ENCODE measurements around the gene CAPN3. TPM values are rescaled to one million over a fixed set of nuclear protein-coding genes. Genes with fewer than 3 reads are reported as not detected.

Gene CAPN3
- total RNA-seq, 1 donor, result 3.0 TPM

DNA sequence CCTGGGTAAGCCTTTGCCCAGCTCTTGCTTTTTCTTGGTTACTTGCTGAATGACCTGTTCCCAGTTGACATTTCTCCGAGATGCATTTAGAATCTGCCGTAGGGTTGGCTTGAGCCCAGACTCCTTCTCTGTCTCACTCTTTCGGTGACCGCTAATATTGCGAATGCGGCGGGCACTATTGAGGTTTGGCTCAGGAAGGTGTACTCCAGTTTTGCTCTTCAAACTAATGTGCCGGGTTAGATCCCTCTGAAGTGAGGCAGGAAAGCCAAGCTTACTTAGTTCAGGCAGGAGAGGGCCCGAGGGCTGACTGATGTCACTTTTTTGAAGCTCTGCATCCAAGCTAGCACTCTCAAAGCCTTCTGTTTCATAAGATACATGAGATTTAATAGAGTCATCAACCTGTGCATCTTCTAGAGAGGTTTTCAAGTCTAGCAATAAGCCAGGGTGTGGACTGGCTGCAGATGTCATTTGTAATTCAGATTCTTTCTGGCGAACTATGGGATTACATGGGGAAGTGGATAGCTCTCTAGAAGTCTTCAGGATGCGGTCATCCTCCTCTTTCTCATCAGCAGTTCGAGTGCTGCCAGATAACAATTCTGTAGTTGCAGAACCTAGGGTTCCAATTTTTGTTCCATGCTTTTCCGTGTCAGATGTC lies 90.6 kb downstream of the CAPN3 start:
- DNase-seq (ENCODE audit: low read depth in 2 of 3, low spot score in 2 of 3), result no peak

DNA sequence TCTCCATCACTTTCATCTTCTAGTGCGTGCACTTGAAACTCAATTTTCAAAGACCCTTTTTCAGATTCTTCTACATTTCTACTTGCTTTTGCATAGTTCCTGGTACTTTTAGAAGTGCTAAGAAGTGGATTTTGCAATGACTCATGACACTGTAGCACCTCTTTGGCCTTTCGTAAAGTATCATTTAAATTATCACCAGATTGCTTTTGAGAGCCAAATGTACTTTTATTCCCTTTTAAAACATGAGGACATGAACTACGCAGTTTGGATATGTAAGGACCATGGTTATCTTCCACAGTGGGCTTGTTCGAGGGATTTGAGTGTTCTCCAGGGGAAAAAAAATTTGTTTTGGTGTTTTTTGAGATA lies 91.1 kb downstream of the CAPN3 start:
- DNase-seq (ENCODE audit: low read depth in 2 of 3, low spot score in 2 of 3), result no peak

DNA sequence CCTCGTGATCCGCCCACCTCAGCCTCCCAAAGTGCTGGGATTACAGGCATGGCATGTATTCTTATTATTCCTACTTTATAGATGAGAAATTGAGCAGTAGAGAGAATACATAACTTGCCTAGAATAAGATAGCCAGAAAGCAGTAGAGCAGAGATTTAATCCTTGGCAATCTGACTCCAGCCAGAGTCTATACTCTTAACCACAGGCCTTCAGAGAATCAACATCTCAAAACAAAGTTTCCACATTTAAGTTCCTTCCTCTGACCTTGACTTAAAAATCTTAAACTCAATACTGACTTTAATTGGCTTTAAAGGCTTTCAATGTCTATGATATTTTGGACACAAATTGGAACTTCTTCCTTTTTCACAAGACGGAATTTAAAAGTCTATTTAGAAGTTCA lies 94.5 kb downstream of the CAPN3 start:
- no peak for DNase-seq (ENCODE audit: low read depth in 2 of 3, low spot score in 2 of 3)

DNA sequence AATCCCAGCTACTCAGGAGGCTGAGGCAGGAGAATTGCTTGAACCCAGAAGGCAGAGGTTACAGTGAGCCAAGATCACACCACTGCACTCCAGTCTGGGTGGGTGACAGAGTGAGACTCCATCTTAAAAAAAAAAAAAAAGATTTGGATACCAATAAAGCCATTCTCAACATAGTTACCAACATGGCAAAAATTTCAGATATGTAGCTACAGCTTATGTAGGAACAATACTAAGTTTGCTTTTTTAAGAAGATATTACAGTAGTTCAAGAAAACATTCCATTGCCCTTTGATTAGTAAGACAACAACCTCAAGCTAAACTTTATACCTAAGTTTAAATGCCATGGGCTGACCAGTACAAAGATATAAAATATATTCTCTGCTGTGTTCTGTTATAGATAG lies 97.2 kb downstream of the CAPN3 start:
- no peak for DNase-seq (ENCODE audit: low read depth in 2 of 3, low spot score in 2 of 3)

DNA sequence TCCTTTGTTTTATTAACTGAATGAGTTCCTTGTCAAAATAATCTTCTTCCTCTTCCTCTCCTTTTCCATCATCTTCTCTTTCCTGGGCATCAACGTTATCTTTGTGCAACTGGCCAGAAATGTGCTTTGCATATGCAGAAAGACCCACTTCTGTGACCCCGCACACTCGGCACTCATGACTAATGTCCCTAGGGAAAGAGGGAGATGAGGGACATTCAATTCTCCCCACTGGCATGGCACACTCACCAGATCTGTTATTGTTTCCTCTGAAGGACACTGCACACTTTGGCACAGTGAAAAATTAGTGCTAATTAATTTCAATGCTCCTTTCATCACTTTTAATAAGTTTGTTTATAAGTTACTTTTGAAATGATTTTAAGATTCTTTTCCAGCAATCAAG lies 97.7 kb downstream of the CAPN3 start:
- DNase-seq (ENCODE audit: low read depth in 2 of 3, low spot score in 2 of 3), result no peak

DNA sequence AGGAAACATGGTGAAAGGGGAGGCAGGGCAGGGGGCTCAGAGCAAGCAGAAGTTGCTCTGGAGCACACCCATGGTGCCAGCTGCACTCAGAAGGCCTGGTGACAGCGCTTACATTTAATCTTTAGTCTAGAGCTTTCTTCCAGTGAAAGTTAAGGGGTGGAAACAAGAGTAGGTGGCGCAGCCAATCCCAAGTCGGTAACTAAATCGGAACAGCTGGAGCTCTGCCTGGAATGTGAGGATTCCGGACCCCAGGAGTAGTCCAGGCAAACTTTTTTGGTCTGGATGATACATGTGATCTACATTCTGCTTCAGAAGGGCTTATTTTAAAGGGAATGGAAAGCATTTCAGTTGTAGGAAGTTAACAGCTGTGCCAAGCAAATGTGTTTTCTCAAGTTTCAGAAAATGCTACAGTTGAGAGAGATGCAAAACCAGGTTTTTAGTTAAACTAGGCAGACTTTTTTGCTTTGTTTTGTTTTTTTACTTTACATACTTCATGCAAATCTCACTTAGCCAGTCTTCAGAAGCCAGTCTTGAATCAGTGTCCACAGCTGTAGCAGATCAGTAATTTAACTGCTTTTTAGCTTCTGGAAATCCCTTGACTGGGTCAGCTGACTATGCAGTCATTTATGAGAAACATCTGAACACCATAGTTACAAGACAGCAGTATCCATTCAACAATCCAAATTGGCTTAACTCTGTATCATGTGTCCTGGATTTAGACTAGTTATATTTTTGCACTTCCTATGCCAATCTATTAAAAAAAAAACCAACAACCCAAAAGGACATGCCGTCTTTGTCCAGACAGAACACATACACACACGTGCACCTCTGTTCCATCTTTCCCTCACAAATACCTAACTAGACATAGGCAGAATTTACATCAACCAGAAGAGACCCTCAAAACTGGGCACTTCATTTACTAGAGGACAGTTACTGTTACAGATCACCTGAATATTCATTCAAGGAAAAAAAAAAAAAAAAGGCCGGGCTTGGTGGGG lies 98.4 kb downstream of the CAPN3 start:
- peak in 1 of 3 donors; percentile 9 for DNase-seq (ENCODE audit: low read depth in 2 of 3, low spot score in 2 of 3)

DNA sequence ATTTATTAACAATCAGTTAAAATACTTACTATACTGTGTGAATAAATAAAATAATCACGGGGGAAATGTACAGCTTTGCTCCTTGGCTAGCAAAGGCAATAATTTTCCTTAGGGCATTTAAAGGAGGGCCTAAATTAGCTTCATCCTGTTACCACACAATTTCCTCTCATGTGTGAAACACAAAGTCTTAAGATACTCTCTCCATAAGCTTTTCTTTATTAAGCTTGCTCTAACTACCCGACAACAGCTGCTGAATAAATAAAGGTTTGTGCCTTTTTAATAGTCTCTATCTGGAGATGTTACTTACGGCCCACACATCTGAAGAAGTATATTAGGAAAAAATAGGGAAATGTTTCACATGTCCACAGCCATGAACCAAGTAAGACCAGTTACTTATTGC lies 102.0 kb downstream of the CAPN3 start:
- no peak for DNase-seq (ENCODE audit: low read depth in 2 of 3, low spot score in 2 of 3)

Small RNAs within 50 kb of the gene (small RNA-seq; reads per million reads assigned to genes)
- gene RNU6-188P, result not detected

Other genes starting within 250 kb of the CAPN3 start
- not detected for gene PLA2G4F, start 202.9 kb upstream of the CAPN3 start, total RNA-seq
- gene VPS39, start 151.2 kb upstream of the CAPN3 start, total RNA-seq, result 58.4 TPM
- 24.2 TPM for gene GANC, start 86.3 kb upstream of the CAPN3 start, total RNA-seq
- gene TMEM87A, start 86.1 kb upstream of the CAPN3 start, total RNA-seq, result 29.6 TPM
- 25.6 TPM for gene ZNF106, start 131.6 kb downstream of the CAPN3 start, total RNA-seq
- gene SNAP23, start 136.1 kb downstream of the CAPN3 start, total RNA-seq, result 29.6 TPM
- gene LRRC57, start 189.3 kb downstream of the CAPN3 start, total RNA-seq, result 18.6 TPM
- 12.4 TPM for gene HAUS2, start 189.3 kb downstream of the CAPN3 start, total RNA-seq
- 35.5 TPM for gene STARD9, start 216.1 kb downstream of the CAPN3 start, total RNA-seq